ENCODE data around the gene CMC1.
"Not testable (repeated sequence)": the region's sequence is repeated elsewhere in the genome, so short reads cannot be mapped to it uniquely, and the experiment has no call there.

Gene CMC1

DNA sequence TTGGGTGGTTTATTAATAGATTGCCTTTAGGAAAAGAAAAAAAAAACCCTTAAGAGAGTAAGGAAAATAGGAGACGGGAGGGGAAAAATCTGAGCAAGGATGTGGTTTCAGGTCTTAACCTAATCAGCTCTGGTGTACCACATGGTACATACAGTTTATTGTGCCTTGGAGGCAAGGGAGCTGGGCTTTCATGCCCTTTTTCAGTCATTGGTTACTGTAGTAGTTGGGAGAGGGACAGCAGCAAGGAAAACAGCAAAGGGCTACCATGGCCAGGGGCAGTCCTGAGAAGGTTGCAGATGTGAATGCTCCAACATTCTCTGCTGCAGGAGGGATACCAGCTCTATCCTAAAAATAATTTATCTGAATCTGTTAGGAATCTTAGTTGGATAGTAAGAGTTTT, 5.9 kb downstream of the CMC1 start:
- no peak for DNase-seq

DNA sequence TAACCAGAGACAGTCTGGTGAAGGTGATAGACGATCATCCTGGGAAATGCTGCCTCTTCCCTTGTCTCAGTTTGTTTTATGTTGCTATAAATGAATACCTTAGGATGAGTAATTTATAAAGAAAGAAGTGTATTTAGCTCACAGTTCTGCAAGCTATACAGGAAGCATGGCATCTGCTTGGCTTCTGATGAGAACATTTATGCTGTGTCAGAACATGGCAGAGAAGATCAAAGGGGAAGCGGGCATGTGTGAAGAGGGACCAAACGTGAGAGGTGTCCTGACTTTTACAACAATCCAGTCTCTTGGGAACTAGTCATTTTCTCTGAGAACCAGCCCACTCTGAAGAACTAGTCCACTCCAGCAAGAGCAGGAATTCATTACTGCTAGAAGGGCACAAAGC, 9.6 kb downstream of the CMC1 start:
- no peak for DNase-seq

DNA sequence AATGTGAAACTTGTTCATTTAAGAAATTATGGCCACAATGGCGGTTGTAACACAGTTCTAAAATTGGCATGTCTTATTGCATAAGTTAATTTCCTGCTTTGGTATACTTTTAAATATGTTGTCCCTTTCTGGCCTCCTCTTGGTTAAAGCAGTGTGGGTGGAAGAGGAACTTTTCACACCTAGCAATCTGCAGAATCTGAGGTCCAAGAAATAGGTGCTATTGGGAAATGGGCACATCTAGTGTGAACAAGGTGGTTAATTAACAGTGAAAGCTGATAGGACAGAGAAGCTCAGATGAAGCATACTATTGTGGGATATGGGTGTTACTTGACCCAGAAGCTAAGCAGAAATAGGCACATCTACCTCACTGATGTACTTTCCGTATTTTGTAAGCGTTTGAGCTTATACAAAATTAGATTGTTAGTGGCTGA, 10.6 kb downstream of the CMC1 start:
- DNase-seq, result no peak

DNA sequence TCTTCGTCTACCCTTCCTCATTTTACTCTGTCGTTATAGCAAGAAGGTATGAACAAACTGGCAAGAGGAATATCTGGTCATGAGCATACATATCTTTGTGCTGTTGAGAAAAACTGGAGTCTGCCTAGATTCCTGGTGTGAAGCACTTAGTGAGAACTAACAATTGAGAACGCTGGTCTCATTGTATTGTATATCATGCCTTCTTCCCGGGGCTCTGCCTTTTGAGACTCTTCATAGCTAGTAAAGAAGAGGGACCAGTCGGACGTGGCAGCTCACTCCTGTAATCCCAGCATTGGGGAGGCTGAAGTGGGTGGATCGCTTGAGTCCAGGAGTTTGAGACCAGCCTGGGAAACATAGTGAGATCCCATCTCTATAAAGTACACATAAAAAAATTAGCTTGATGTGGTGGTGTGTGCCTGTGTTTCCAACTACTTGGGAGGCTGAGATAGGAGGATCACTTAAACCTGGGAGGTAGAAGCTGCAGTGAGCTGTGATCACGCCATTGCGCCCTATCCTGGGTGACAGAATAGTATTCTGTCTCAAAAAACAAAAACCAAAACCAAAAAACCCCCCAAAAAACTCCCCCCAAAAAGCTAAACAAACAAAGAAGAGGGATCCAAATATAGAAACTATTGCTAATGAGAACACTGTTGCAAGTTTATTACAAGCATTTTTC, 11.8 kb downstream of the CMC1 start:
- DNase-seq, result no peak

DNA sequence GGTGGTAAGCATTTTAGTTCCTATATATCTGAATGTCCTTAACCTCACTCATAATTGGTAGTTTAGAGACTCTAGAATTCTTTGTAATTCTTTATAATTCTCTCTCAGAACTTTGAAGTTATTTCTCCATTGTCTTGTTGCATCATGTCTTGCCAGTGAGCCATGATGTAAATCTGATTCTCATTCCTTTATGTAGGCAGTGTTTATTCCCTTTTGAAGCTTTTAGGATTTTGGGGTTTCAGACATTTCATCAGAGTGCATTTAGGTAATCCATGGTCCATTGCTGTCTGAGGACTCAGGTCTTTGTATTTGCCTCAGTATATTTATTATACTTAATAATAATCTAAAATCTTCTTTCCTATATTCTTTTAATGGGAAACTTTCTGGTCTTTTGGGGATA, 20.6 kb downstream of the CMC1 start:
- DNase-seq, result no peak

DNA sequence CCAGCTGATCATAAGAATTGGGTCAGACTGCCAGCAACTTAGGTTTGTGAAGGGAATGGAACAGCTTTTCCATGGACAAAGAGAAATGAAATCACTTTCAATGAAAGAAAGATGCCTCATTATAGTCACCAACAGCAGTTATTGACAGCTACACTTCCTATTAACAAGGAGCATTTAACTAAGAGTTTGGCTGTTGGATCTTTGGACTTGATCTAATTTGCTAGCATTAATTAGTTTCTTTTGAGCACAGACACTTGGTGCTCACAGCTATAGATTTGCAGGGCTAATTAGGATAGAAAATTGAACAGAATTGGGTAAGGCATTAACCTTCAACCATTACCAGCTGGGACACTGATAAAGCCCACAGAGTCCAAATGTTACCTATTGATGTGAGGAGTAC, 24.2 kb downstream of the CMC1 start:
- no peak for DNase-seq

DNA sequence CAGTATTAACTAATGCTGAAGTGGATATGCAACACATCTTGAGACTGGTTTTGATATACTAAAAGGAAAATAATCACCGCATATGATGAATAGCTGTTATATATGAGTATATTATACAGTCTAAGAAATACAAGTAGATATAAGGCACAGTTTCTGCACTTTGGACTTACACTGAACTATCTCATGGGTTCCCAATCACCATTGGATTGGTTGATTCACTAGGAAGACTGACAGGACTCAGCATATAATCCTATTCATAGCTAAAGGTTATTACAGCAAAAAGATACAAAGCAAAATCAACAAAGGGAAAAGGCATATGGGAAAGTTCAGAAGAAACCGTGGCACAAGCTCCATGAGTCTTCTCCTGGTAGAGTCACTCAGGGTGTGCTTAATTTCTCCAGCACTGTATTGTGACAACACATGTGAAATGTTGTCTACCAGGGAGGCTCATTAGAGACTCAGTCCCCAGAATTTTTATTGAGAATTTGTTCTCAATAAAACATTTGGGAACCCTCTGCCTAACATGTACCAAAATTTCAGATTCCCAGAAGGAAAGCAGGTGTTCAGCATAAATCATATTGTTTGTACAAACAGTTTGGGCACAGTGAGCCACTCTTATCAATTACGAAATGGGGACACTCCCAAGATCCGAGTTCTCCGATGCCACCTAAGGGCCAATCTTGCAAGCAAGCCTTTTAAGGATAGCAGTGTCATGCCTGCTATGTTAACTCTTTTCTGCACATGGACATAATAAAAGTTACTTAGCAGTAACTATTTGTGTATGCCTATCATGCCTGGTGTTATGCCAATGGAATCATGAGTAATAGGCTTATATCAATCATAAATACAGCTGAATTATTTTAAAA, 26.8 kb downstream of the CMC1 start:
- no peak for DNase-seq

DNA sequence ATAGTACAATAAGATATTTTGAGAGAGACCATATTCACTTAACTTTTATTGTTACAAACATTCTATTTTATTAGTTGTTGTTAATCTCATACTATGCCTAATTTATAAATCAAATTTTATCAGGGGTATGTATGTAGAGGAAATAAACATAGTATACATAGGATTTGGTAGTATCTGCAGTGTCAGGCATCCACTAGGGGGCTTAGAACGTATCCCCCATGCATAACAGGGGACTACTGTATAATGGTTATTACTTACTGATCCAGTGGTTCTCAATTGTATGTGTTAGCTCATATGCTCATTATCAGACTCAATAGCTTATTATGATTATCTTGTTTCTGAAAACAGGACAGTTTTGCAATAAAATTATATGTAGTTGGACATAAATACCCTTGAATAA, 27.6 kb downstream of the CMC1 start:
- no peak for DNase-seq

DNA sequence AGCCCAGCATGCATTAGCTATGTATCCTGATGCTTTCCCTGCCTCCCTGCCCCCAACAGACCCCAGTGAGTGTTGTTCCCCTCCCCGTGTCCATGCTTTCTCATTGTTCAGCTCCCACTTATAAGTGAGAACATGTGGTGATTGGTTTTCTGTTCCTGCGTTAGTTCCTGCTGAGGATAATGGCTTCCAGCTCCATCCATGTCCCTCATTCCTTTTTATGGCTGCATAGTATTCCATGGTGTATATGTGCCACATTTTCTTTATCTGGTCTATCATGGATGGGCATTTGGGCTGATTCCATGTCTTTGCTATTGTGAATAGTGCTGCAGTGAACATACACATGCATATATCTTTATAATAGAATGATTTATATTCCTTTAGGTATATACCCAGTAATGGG, 28.5 kb downstream of the CMC1 start:
- DNase-seq, result not testable (repeated sequence)

DNA sequence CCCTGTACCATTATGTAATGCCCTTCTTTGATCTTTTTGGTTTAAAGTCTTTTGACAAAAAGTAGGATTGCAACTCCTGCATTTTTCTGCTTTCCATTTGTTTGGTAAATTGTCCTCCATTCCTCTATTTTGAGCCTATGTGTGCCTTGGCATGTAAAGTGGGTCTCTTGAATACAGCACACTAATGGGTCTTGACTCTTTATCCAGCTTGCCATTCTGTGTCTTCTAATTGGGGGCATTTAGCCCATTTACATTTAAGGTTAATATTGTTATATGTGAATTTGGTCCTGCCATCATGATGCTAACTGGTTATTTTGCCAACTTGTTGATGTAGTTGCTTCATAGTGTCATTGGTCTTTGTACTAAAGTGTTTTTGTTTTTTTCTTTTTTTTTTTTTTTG, 32.4 kb downstream of the CMC1 start:
- DNase-seq, result no peak

DNA sequence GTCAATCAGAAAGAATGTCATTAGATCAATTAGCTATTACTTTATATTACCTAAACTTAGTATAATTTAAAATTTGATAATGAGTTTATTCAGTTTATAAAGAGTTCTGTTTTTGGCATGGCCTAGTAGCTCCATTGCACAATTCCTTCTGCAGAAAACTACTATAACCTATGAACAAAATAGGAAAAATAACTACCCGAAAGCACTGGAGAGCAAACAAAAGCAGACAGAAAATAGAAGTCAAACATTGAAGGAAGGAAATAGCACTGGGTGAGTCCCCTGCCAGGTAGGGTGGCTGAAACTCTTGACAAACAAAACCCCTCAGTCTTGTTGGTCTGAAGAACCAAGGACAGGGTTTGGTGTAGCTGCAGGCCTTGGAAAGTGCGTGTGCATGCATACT, 37.5 kb downstream of the CMC1 start:
- DNase-seq, result no peak

DNA sequence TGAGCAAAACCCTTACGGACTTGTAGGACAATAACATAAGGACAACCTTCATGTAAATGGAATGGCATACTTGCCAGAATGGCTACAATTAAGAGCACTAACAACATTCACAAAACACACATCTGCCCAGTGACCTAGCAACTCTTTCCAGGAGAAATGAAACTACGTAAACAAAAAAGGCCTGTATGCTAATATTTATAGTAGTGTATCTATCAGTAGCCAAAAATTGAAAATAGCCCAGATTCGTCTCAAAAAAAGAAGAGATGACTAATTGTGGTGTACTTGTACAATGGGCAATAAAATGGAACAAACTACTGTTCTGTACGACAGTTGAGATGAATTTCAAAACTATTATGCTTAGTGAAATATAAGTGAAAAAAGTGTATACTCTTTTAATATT, 38.4 kb downstream of the CMC1 start:
- DNase-seq, result no peak

DNA sequence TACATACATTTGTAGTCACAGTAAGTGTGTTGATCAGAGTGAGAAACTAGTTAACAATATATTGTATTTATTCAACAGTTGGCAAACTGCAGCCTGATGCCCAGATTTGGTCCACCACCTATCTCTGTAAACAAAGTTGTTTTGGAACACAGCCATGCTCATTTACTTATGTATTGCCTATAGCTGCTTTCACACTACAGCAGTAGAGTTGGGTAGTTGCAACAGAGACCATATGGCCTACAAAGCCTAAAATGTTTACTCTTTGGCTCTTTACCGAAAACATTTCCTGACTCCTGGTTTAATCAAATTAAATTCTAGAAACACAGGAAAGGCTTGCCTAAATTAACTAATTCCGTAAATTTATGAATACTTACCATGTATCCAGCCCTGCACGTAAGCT, 39.4 kb downstream of the CMC1 start:
- DNase-seq, result no peak

DNA sequence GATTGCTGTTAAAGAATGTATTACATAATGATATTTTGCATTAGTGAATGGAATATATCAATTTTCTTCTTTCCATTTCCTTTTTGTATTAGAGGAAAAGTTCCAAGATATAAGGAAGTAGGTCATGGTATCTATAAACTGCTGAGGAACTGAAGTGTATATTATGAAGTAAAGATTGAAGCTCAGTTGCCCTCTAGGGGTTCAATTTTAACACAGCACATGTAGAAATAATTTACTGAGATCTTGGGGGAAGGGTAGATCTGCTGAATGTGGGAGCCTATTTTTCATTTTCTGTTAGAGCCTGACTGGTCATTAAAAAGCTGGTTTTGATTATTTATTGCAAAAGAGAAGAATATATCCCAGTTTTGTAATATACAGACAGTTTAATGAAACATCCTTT, 45.2 kb downstream of the CMC1 start:
- DNase-seq, result no peak

DNA sequence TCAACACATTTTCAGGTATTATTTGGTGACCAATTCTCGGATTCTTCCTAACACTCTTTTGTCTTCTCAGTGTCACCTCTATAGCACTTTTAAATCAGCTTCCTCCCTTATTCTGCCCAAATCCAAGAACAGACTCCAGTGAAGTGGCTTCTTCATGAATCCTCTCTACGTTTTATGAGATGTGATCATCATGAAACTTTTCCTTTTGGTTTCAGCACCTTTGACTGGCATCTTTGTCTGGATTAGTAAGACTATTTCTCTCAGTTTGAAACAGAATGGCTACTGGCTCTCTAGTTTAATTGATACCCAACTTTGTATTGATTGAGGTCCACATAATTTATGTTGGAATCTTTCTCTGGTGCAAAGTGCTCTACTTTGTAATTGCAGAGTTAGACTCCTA, 45.6 kb downstream of the CMC1 start:
- DNase-seq, result no peak

DNA sequence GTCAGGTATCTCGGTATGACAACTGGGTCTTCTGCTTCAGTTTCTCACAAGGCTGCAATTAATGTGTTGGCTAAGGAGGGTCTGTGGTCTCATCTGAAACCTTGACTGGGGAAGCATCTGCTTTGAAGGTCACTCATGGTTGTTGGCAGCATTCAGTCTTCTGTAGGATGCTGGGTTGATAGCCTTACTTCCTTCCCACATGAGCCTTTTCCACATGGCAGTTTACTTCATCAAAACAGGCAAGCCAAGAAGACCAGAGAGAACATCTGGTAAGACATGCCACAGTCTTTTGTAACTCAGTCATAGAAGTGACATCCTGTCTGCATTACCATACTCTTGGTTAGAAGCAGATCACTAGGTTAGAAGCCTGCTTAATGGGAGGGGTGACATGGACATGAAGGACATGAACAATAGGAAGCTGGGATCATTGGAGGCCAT, 49.5 kb downstream of the CMC1 start:
- peak; percentile 29 for DNase-seq

DNA sequence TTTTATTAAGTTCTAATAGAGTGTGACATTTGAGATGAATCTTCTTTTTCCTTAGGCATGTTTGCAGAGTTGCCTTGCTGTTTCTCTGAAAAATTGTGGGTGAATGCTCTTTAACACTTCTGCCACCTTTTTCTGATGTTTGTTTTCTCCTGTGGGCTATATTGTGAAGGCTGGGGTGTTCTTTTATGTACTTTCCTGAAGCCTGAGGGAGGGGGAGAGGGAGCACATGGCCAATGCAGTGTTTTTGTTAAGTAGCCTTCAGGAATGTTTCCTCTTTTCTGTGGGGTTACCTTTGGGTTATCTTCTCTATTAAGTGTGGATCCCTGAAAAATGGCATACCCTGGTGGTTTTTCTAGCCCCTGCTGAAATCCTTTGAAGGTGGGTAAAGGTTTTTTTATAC, 50.2 kb downstream of the CMC1 start:
- DNase-seq, result no peak

DNA sequence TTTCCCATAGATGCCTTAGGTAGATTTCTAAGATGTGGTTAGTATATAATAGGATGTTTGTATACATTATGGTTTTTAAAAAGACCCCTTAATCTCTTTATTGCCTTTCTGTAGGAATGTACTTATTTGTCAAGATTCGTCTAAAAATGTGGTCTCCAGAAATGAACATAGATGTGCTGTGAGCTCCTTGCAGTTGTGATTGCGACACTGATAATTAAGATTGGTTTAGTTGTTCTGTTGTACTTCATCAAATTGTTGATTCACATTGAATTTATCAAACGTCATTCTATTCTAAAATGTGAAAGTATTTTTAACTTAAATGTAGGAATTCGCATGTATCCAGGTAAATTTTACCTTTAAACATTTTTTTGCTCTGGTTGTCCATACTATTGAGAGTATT, 51.2 kb downstream of the CMC1 start:
- DNase-seq, result no peak

DNA sequence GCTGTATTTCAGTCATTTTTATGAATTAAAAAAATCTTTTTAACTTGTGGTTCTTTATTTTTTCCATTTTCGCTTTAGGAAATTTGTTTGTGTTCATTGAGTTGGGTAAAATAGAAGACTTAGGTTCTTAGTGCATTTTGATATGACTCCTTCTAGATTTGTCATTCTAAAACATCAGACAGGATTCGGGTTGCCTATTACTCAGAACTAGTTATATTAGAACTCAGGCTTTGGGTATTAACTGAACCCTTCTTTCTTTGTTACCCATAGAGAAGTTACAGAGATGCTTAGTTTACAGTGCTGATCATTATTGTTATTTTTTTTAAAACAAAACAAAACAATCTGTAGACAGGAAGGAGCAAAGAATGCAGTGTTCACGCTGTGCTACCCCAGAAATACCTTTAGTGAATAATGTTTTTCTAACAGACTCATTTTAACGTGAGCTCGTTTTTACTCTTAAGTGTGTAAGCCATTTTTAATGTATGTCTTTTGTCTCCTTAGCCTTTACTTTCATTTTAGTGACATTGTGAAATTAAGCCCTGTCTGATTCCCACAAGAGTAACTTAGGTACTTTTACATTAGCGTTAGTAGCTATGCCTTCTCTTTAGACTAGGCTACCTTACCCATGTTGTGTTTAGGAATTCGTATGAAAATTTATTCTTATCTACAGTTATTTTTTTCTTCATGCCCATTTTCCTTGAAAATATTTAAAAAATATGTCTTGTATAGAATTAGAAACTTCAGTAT, 53.4 kb downstream of the CMC1 start:
- DNase-seq, result no peak

DNA sequence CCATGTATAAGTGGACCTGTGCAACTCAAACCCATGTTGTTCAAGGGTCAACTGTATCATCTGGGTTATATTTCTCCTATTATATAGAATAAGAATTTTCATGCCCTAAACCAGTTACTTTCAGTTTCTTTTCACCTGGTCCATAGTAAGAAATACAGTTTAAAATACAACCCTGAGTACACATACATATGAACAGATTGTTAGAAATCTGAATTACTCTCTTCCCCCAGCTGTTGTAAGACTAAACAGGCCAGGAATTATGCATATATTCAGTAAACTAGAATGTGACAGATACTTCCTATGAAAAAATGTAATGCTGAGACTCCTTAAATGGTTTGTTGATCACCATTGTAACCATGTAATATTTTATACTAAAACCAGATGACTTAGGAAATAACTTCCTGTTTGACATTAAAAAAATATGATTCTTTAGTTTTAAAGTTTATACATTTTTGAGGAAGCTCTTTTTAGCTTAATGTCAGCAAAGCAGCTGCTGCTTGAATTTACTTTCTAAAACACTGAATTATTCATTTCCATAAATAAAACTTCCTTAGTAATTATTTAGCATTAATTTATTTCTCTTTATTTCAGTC, 54.6 kb downstream of the CMC1 start:
- no peak for DNase-seq

DNA sequence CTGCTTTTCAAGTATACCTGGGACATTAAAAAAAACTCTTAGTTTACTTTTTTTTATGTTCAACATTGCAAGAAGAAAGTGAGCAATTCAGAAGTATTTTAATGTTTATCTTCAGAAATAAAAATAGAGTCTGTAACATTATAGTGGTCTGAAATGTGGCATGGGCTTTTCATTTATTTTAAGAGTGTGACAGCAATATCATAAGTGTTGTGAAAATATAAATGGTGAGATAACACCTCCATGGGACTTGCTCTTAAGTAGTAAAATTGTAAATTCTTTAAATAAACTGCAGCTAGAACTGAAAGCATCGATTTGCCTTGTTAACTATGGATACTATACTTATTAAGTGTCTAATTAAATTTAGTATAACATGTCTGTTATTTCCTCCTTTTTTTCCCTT, 58.3 kb downstream of the CMC1 start:
- no peak for DNase-seq

DNA sequence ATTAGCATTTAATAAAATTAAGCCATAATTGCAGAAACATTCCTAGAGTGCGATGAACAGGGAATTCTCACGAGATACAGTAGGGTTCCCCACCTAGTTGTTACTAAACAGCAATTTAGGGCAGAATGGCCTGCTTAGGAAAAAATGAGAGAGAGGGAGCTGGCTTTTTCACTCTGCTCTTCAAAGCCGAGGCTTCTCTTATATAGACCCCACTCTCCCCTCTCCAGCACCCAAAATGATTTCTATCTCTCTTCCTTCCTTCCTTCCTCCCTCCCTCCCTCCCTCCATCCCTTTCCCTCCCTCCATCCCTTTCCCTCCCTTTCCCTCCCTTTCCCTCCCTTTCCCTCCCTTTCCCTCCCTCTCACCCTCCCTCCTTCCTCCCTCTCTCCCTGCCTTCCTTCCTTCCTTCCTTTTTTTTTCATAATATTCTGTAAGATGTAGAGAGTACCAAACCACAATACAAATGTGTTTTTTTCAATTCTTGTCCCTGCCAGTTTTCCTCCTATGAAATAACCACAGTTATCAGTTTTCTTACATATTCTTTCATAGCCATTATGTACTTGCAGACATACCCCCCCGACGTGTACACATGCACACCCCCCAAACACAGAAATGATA, 59.0 kb downstream of the CMC1 start:
- DNase-seq, result no peak

DNA sequence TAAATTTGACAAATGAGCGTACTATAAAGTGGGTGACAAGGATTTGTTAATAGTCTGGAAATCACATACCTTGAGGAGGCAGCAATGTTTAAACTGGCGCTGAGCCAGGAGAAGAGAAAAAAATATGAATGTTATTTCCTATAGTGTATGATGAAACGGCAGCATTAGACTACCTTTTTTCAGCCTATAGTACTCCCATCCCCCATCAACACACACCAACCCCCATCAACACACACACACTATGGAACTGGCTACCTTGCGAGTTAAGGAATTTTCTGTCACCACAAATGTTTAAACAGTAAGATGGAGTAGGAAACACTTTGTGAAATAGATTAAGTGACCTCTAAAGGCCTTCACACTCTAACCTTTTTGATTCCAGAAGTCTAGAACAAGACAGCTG, 60.3 kb downstream of the CMC1 start:
- DNase-seq, result no peak
